Calu3 (cell line): ENCODE results near the gene DRD5. TPM values are rescaled to one million over a fixed set of nuclear protein-coding genes. Genes with fewer than 3 reads are reported as not detected.

ENCODE experiments used
- BruUV-seq: library from RNA; stranded (reverse); fragments of 400-500 nt; replicated peaks from 2 replicates; lab custom pipeline; 2021; lab: Mats Ljungman, UMichigan
- CTCF ChIA-PET: fragments of 300-600 bp; sonication (Branson Sonifier 250); formaldehyde crosslinking; loops from one replicate; lab custom pipeline; 2022; ENCODE audit warnings: antibody characterized with exemption; lab: Charles Lee
- DNase-seq: peaks from one replicate; pipeline ENCODE4 v3.0.0; 2022
- H3K27ac Mint-ChIP-seq: one replicate; pipeline ENCODE4 v1.8.0; 2022; ENCODE audit warnings: mixed read lengths; ENCODE audit not compliant: unreplicated experiment
- H3K27me3 Mint-ChIP-seq: one replicate; pipeline ENCODE4 v1.8.0; 2022; ENCODE audit warnings: mixed read lengths; ENCODE audit not compliant: unreplicated experiment
- H3K36me3 Mint-ChIP-seq: one replicate; pipeline ENCODE4 v1.8.0; 2022; ENCODE audit warnings: mild to moderate bottlenecking, moderate library complexity, mixed read lengths; ENCODE audit not compliant: insufficient read depth, unreplicated experiment
- H3K4me1 Mint-ChIP-seq: one replicate; pipeline ENCODE4 v1.8.0; 2022; ENCODE audit warnings: mild to moderate bottlenecking, low read depth, mixed read lengths; ENCODE audit not compliant: unreplicated experiment
- H3K4me3 Mint-ChIP-seq: one replicate; pipeline ENCODE4 v1.8.0; 2022; ENCODE audit warnings: mild to moderate bottlenecking, low read depth, moderate library complexity, mixed read lengths; ENCODE audit not compliant: unreplicated experiment
- H3K9me3 Mint-ChIP-seq: one replicate; pipeline ENCODE4 v1.8.0; 2022; ENCODE audit warnings: low read depth, mixed read lengths; ENCODE audit not compliant: unreplicated experiment
- CTCF ChIP-seq: fragments of 200-600 bp; IDR thresholded peaks from one replicate; pipeline ENCODE4 v1.8.0; 2022; ENCODE audit warnings: antibody characterized with exemption; ENCODE audit not compliant: unreplicated experiment
- intact Hi-C: fragments of 100-400 bp; cut with micrococcal nuclease; formaldehyde crosslinking; loops from one replicate; pipeline ENCODE4 v1.10.0; 2022; ENCODE audit not compliant: unreplicated experiment
- total RNA-seq: library from RNA; stranded (reverse); gene quantifications from 2 replicates; pipeline ENCODE4 v1.2.3, GENCODE V29; 2022

Gene DRD5
- total RNA-seq, 1 experiment from 2014 or later, result not detected

- DNase-seq, result no peak
- BruUV-seq, result no TSS peak
- intact Hi-C loops, result no loop called here
- Mint-ChIP-seq H3K9me3 (no peaks in the 10 kb centered on the region), H3K27ac (no peak overlapping the region), H3K36me3 (no peaks in the 10 kb centered on the region), H3K4me1 (no peaks in the 10 kb centered on the region), H3K4me3 (no peak overlapping the region), H3K27me3 (peaks cover 41% of the 10 kb centered on the region)
- TF ChIP-seq CTCF, result no peak
- CTCF ChIA-PET, result no interaction called here
Measured at GRCh38 chr4:9833421-9833820, 52.0 kb downstream of the DRD5 start.

Other genes with a start within 250 kb of the DRD5 start
- 1.4 and 1.8 TPM in 2 replicates for gene SLC2A9, start 239.9 kb downstream of the DRD5 start, total RNA-seq